SU-DHL-6 (cell line): ENCODE data around the gene RILP.
A peak's percentile ranks its signal among the peaks of the same experiment; 100 is the strongest.

ENCODE experiments used
- H2AFZ ChIP-seq: fragments of 200-600 bp; sonication (generic); 2 replicates; pipeline ENCODE4 v1.6.1; 2014; ENCODE audit warnings: low read depth, mild to moderate bottlenecking, moderate library complexity, mixed read lengths, antibody characterized with exemption, low read length; ENCODE audit not compliant: severe bottlenecking
- H3F3A ChIP-seq: fragments of 200-600 bp; shearing (Covaris generic); 2 replicates; pipeline ENCODE4 v1.6.0; 2016; ENCODE audit warnings: antibody characterized with exemption, mild to moderate bottlenecking; ENCODE audit not compliant: insufficient read depth
- H3K27ac ChIP-seq: fragments of 200-600 bp; sonication (generic); 2 replicates; pipeline ENCODE4 v1.5.1; 2016; ENCODE audit warnings: low read depth, mild to moderate bottlenecking, low read length, moderate library complexity, mixed read lengths
- H3K27me3 ChIP-seq: fragments of 200-600 bp; sonication (generic), shearing (Covaris generic); 2 replicates; pipeline ENCODE4 v1.6.0; 2014; ENCODE audit warnings: mild to moderate bottlenecking, low read length
- H3K36me3 ChIP-seq: fragments of 200-600 bp; sonication (generic); 2 replicates; pipeline ENCODE4 v1.6.1; 2014; ENCODE audit warnings: mild to moderate bottlenecking, low read length, mixed read lengths
- H3K4me2 ChIP-seq: fragments of 300-600, 200-600 bp; shearing (Covaris generic), sonication (generic); 2 replicates; pipeline ENCODE4 v1.6.0; 2014; ENCODE audit warnings: low read length, low read depth, mild to moderate bottlenecking; ENCODE audit not compliant: poor library complexity, severe bottlenecking
- H3K4me3 ChIP-seq: fragments of 200-600 bp; sonication (generic); 2 replicates; pipeline ENCODE4 v1.5.1; 2014; ENCODE audit warnings: antibody characterized with exemption, low read length, mild to moderate bottlenecking, mixed read lengths; ENCODE audit not compliant: insufficient read depth, poor library complexity, severe bottlenecking
- H3K79me2 ChIP-seq: fragments of 200-600 bp; sonication (generic); 2 replicates; pipeline ENCODE4 v1.6.1; 2014; ENCODE audit warnings: mild to moderate bottlenecking, low read length, moderate library complexity; ENCODE audit not compliant: insufficient read depth
- H3K9ac ChIP-seq: fragments of 200-600 bp; sonication (generic); 2 replicates; pipeline ENCODE4 v1.7.0; 2014; ENCODE audit warnings: mild to moderate bottlenecking, low read length
- H3K9me2 ChIP-seq: fragments of 200-600 bp; sonication (generic); replicated peaks from 2 replicates; pipeline ENCODE4 v1.6.1; 2014; ENCODE audit warnings: low read length; ENCODE audit not compliant: insufficient read depth
- H3K9me3 ChIP-seq: fragments of 200-600 bp; sonication (generic); 2 replicates; pipeline ENCODE4 v1.6.1; 2014; ENCODE audit warnings: low read length, mixed read lengths; ENCODE audit not compliant: insufficient read depth
- H4K20me1 ChIP-seq: fragments of 200-600 bp; sonication (generic); 2 replicates; pipeline ENCODE4 v1.6.1; 2014; ENCODE audit warnings: low read depth, mild to moderate bottlenecking, antibody characterized with exemption, low read length, moderate library complexity, mixed read lengths
- EZH2phosphoT487 ChIP-seq: fragments of 200-600 bp; sonication (generic), shearing (Covaris generic); conservative IDR thresholded peaks from 2 replicates; pipeline ENCODE4 v1.6.1; 2018; ENCODE audit warnings: mild to moderate bottlenecking, antibody characterized with exemption, low read length, moderate library complexity, mixed read lengths
- TF ChIP-seq, protein P1 (sequence below): fragments of 200-600 bp; sonication (generic); IDR thresholded peaks from one replicate; pipeline ENCODE4 v1.5.1; 2017; ENCODE audit warnings: antibody characterized with exemption, mild to moderate bottlenecking, low read length, moderate library complexity; ENCODE audit not compliant: insufficient read depth, poor library complexity, severe bottlenecking

RILP gene

GRCh38 chr17:1628856-1629503 is 20.7 kb downstream of the RILP start:
- Histone ChIP-seq H3K27ac (peak overlapping the region; percentile 86), H3K36me3 (no peaks in the 10 kb centered on the region), H3K27me3 (no peaks in the 10 kb centered on the region), H3K9ac (peak overlapping the region; percentile 81), H3K9me3 (no peaks in the 10 kb centered on the region), H3K79me2 (peaks cover 35% of the 10 kb centered on the region), H3F3A (peaks cover 18% of the 10 kb centered on the region), H3K4me2 (peak overlapping the region; percentile 85), H4K20me1 (no peaks in the 10 kb centered on the region), H3K9me2 (no peaks in the 10 kb centered on the region), H3K4me3 (peak overlapping the region; percentile 79), H2AFZ (peak overlapping the region; percentile 20)
- TF ChIP-seq, protein P1, sequence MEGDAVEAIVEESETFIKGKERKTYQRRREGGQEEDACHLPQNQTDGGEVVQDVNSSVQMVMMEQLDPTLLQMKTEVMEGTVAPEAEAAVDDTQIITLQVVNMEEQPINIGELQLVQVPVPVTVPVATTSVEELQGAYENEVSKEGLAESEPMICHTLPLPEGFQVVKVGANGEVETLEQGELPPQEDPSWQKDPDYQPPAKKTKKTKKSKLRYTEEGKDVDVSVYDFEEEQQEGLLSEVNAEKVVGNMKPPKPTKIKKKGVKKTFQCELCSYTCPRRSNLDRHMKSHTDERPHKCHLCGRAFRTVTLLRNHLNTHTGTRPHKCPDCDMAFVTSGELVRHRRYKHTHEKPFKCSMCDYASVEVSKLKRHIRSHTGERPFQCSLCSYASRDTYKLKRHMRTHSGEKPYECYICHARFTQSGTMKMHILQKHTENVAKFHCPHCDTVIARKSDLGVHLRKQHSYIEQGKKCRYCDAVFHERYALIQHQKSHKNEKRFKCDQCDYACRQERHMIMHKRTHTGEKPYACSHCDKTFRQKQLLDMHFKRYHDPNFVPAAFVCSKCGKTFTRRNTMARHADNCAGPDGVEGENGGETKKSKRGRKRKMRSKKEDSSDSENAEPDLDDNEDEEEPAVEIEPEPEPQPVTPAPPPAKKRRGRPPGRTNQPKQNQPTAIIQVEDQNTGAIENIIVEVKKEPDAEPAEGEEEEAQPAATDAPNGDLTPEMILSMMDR, result peak; percentile 31
- no peak for TF ChIP-seq EZH2phosphoT487

DNA sequence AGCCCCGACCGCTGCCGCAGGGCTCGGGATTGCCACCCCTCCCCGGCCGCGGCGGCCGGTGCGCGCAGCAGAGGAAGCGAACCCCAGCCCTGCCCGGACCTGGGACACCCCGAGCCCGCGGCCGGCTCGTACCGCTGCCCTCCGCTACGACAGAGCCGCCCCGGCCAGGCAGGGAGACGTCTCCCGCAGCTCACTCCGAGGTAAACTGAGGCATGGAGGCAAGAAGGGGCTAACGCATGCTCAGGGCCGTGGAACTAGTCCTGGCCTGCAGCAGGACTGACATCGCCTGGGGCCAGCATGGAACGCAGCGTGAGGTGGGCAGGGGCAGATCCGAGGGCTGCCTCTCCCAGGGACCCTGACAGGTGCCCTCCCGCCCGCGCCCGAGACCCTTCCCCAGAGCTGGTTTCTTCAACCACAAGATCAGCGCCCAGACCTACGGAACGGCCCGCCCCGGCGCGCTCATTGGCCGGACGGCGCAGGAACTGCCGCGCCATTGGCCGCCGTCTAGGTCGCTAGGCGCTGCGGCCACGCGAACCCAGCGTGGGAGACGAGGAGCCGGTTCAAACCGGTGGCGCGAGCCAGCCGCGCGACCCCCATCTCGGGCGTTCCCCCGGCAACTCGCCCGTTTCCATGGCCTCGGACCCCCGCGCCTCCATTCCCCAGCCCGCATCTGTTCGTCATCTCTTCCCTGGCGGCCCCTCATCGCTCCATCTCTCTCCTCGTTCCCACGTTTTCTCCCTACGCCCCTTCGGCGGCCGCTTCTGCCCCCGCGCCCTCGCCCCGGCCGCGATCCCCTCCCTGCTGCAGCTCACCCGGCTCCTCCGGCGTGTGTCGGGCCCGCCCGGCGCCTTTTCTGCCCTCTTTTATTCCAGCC is 21.4 kb downstream of the RILP start, which contains the start of gene SLC43A2:
SLC43A2 (minus strand) TSS at position 853 of the 874 bp plus-strand sequence. CDS start 960 bp downstream, outside the sequence.
- Histone ChIP-seq H3K9me3 (no peaks in the 10 kb centered on the region), H2AFZ (peak within 1 kb of the TSS; percentile 20), H3K79me2 (peaks cover 35% of the 10 kb centered on the region), H3K9ac (peak within 1 kb of the TSS; percentile 81), H3K4me2 (peak within 1 kb of the TSS; percentile 85), H3F3A (peaks cover 18% of the 10 kb centered on the region), H3K27me3 (no peaks in the 10 kb centered on the region), H3K4me3 (peak within 1 kb of the TSS; percentile 79), H4K20me1 (no peaks in the 10 kb centered on the region), H3K9me2 (no peaks in the 10 kb centered on the region), H3K27ac (peak within 1 kb of the TSS; percentile 86), H3K36me3 (no peaks in the 10 kb centered on the region)
- TF ChIP-seq, protein P1, result no peak
- no peak for TF ChIP-seq EZH2phosphoT487

GRCh38 chr17:1627182-1627981 is 22.3 kb downstream of the RILP start:
- Histone ChIP-seq H3K9me3 (no peaks in the 10 kb centered on the region), H3K9me2 (no peaks in the 10 kb centered on the region), H3K4me2 (peak overlapping the region; percentile 85), H3F3A (peaks cover 18% of the 10 kb centered on the region), H3K79me2 (peaks cover 35% of the 10 kb centered on the region), H3K36me3 (no peaks in the 10 kb centered on the region), H3K9ac (peak overlapping the region; percentile 81), H3K4me3 (peak overlapping the region; percentile 79), H3K27ac (peak overlapping the region; percentile 86), H3K27me3 (no peaks in the 10 kb centered on the region), H4K20me1 (no peaks in the 10 kb centered on the region), H2AFZ (peak overlapping the region; percentile 17)
- TF ChIP-seq, protein P1, result no peak
- TF ChIP-seq EZH2phosphoT487, result no peak
